OCI-LY7 (cell line): ENCODE measurements around the gene PTPN14. TPM values are rescaled to one million over a fixed set of nuclear protein-coding genes. Genes with fewer than 3 reads are reported as not detected.

Experiments
- BruUV-seq: library from RNA; stranded (reverse); fragments of 400-500 nt; replicated peaks from 2 replicates; lab custom pipeline; 2021; lab: Mats Ljungman, UMichigan
- CTCF ChIA-PET: fragments of 300-600 bp; sonication (Branson Sonifier 250); formaldehyde crosslinking; loops from one replicate; lab custom pipeline; 2022; ENCODE audit warnings: antibody characterized with exemption; ENCODE audit not compliant: unreplicated experiment; lab: Charles Lee
- POLR2A ChIA-PET: fragments of 300-600 bp; sonication (Branson Sonifier 250); formaldehyde crosslinking; loops from one replicate; lab custom pipeline; 2022; ENCODE audit warnings: antibody characterized with exemption; lab: Charles Lee
- DNase-seq: peaks from one replicate; pipeline ENCODE4 v3.0.0-alpha.2; 2015; ENCODE audit warnings: low spot score
- H2AFZ ChIP-seq: fragments of 200-600 bp; sonication (generic), shearing (Covaris generic); 2 replicates; pipeline ENCODE4 v1.6.1; 2014; ENCODE audit warnings: mild to moderate bottlenecking, antibody characterized with exemption, low read length, moderate library complexity
- H3K27ac ChIP-seq: fragments of 200-600 bp; sonication (generic); 2 replicates; pipeline ENCODE4 v1.5.1; 2014; ENCODE audit warnings: mixed run types, low read depth, mild to moderate bottlenecking, moderate library complexity, low read length, inconsistent platforms; ENCODE audit not compliant: poor library complexity, severe bottlenecking
- H3K36me3 ChIP-seq: fragments of 200-600 bp; sonication (generic); 2 replicates; pipeline ENCODE4 v1.6.1; 2014; ENCODE audit warnings: mild to moderate bottlenecking, antibody characterized with exemption, low read length, moderate library complexity, mixed read lengths; ENCODE audit not compliant: insufficient read depth
- H3K4me1 ChIP-seq: fragments of 200-600 bp; sonication (generic); 2 replicates; pipeline ENCODE4 v1.5.1; 2014; ENCODE audit warnings: mild to moderate bottlenecking, low read length; ENCODE audit not compliant: insufficient read depth, poor library complexity, severe bottlenecking
- H3K4me2 ChIP-seq: fragments of 200-600 bp; sonication (generic); 2 replicates; pipeline ENCODE4 v1.6.1; 2014; ENCODE audit warnings: mild to moderate bottlenecking, low read length
- H3K4me3 ChIP-seq: fragments of 200-600 bp; sonication (generic); 2 replicates; pipeline ENCODE4 v1.5.1; 2014; ENCODE audit warnings: mild to moderate bottlenecking, low read depth, low read length; ENCODE audit not compliant: poor library complexity, severe bottlenecking
- H3K79me2 ChIP-seq: fragments of 200-600 bp; sonication (generic); 2 replicates; pipeline ENCODE4 v1.6.1; 2016; ENCODE audit warnings: low read depth, mild to moderate bottlenecking, low read length, moderate library complexity, mixed read lengths; ENCODE audit not compliant: insufficient read depth
- H3K9me2 ChIP-seq: fragments of 200-600 bp; sonication (generic); 2 replicates; pipeline ENCODE4 v1.6.1; 2016; ENCODE audit warnings: mild to moderate bottlenecking, low read length, mixed read lengths; ENCODE audit not compliant: insufficient read depth
- H3K9me3 ChIP-seq: fragments of 200-600 bp; sonication (generic); 2 replicates; pipeline ENCODE4 v1.6.1; 2014; ENCODE audit warnings: mild to moderate bottlenecking, mixed run types, low read length, mixed read lengths
- H4K20me1 ChIP-seq: fragments of 200-600 bp; sonication (generic); 2 replicates; pipeline ENCODE4 v1.6.1; 2014; ENCODE audit warnings: mild to moderate bottlenecking, antibody characterized with exemption, low read length, moderate library complexity, mixed read lengths; ENCODE audit not compliant: insufficient read depth
- CTCF ChIP-seq: fragments of 200-600 bp; sonication (generic); conservative IDR thresholded peaks from 2 replicates; pipeline ENCODE4 v1.5.1; 2014; ENCODE audit warnings: mild to moderate bottlenecking, antibody characterized with exemption, low read length, moderate library complexity, mixed read lengths
- EZH2phosphoT487 ChIP-seq: fragments of 200-600 bp; sonication (generic); IDR thresholded peaks from 2 replicates; pipeline ENCODE4 v1.6.1; 2018; ENCODE audit warnings: low read depth, borderline replicate concordance, mild to moderate bottlenecking, mixed run types, antibody characterized with exemption, low read length, moderate library complexity, mixed read lengths
- intact Hi-C: fragments of 100-400 bp; cut with micrococcal nuclease; formaldehyde crosslinking; loops from one replicate; pipeline ENCODE4 v1.10.0; 2022; ENCODE audit not compliant: unreplicated experiment
- total RNA-seq, 2 experiments: library from RNA; depleted of rRNA in 1 of 2; stranded (reverse); fragments of >200 nt in 1 of 2; shearing (Covaris generic) in 1 of 2; gene quantifications; 2 replicates each; pipeline ENCODE4 v1.2.3, GENCODE V29; 2014 to 2022

Gene PTPN14
- total RNA-seq, 2 experiments from 2014 or later: not detected

GRCh38 chr1:214444182-214444939 is 107.0 kb downstream of the PTPN14 start:
- no TSS peak for BruUV-seq
- Histone ChIP-seq H4K20me1 (no peaks in the 10 kb centered on the region), H3K9me2 (no peaks in the 10 kb centered on the region), H2AFZ (no peak overlapping the region), H3K27ac (no peak overlapping the region), H3K36me3 (no peaks in the 10 kb centered on the region), H3K4me1 (no peaks in the 10 kb centered on the region), H3K79me2 (no peaks in the 10 kb centered on the region), H3K4me3 (no peak overlapping the region), H3K4me2 (no peak overlapping the region), H3K9me3 (no peaks in the 10 kb centered on the region)
- POLR2A ChIA-PET: interaction anchor here (0.6 kb wide), 1 partner anchor 173 kb away, joined by 3 read pairs; no protein-coding TSS in a partner anchor
- TF ChIP-seq CTCF (no peak), EZH2phosphoT487 (no peak)
- intact Hi-C loops: no loop called here
- DNase-seq: no peak
- CTCF ChIA-PET: no interaction called here

- DNase-seq: no peak
- no peak overlapping the region for H3K4me3 ChIP-seq
- no peak overlapping the region for H2AFZ ChIP-seq
- POLR2A ChIA-PET: interaction anchor here (0.6 kb wide), 1 partner anchor 40 kb away, joined by 7 read pairs; no protein-coding TSS in a partner anchor
- H4K20me1 ChIP-seq: no peaks in the 10 kb centered on the region
- no peak overlapping the region for H3K27ac ChIP-seq
- BruUV-seq: no TSS peak
- H3K4me1 ChIP-seq: no peaks in the 10 kb centered on the region
- TF ChIP-seq EZH2phosphoT487 (no peak), CTCF (no peak)
- no peak overlapping the region for H3K4me2 ChIP-seq
- no peaks in the 10 kb centered on the region for H3K79me2 ChIP-seq
- H3K9me3 ChIP-seq: no peaks in the 10 kb centered on the region
- no peaks in the 10 kb centered on the region for H3K36me3 ChIP-seq
- CTCF ChIA-PET: no interaction called here
- intact Hi-C loops: no loop called here
- H3K9me2 ChIP-seq: no peaks in the 10 kb centered on the region
These were observed 110.3 kb downstream of the PTPN14 start for GRCh38 chr1:214441119-214441518.
